Posterior vena cava (tissue), 2 donors: ENCODE measurements around the gene LRRC3. TPM values are rescaled to one million over a fixed set of nuclear protein-coding genes. Genes with fewer than 3 reads are reported as not detected.
"Not testable (repeated sequence)": the region's sequence is repeated elsewhere in the genome, so short reads cannot be mapped to it uniquely, and the experiment has no call there.

Experiments
- DNase-seq: peaks from one replicate; pipeline ENCODE4 v3.0.0-alpha.2; 2020; ENCODE audit warnings: low spot score
- intact Hi-C, 2 donors: fragments of 100-400 bp; cut with DNase I; formaldehyde crosslinking; loops; one replicate each; pipeline versions ENCODE4 v1.14.1 to v1.14.2; 2022 to 2023
- long read RNA-seq, 2 donors: library from polyadenylated mRNA; unstranded; transcript quantifications; one replicate each; pipeline ENCODE4 v2.0.0, GENCODE V29; 2020 to 2021
- total RNA-seq, 2 donors: library from RNA; stranded (reverse); fragmentation: NEBNext Ultra II Directional; extraction: Animal tissue kit (Norgen Biotek cat#: 25700); gene quantifications; one replicate each; pipeline ENCODE4 v1.2.1, GENCODE V29; 2021
- donor health status: DM: yes; HTN: yes; CAD: no.
- donor health status: DM: yes; HTN: yes; CAD: no.

LRRC3 gene, protein sequence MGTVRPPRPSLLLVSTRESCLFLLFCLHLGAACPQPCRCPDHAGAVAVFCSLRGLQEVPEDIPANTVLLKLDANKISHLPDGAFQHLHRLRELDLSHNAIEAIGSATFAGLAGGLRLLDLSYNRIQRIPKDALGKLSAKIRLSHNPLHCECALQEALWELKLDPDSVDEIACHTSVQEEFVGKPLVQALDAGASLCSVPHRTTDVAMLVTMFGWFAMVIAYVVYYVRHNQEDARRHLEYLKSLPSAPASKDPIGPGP
- total RNA-seq = 1 to 10 TPM; 1.5 to 1.8 TPM
- long read RNA-seq, donor 1, partial matches to known transcripts = 0 of 2 reads
- long read RNA-seq, donor 1, other reads (novel, unspliced or antisense) = 2 of 2 reads
- long read RNA-seq, donor 2, partial matches to known transcripts = 0 of 3 reads
- long read RNA-seq, donor 2, other reads (novel, unspliced or antisense) = 3 of 3 reads

DNA sequence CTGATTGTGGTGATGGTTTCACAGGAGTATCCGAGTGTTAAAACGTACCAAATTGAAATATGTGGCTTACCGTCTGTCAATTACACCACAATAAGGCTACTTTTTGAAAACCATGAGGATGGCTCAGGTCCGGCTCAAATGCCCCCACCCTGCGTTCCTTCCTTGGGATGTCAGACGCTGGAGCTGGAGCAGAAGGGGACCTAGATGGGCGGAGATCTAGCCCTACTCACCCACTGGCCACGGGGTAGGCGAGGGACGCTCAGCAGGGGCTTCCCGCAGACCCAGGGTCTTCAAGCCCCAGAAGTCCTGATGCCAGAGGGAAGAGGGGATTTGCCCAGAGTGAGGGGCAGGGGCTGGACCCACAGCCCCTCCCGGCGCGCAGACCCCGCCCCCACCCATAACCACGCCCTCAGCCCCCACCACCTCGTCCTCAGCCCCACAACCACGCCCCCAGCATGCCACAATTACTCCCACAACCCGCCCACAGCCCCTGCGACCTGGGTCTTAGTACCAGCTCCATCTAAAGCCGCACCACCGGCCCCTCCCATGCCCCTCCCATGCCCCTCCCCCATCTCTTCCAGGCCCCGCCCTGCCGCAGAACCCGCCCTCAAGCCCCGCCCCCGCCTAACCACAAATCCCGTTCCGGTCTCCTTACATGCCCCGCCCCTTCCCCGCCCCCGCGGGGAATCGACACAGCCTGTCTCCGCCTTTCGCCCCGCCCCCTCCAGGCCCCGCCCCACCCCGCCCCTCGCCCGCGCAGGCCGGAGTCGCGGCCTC lies at the start of gene LRRC3:
LRRC3 (plus strand) TSS at position 764 of the 777 bp plus-strand sequence. CDS start 1,135 bp downstream, outside the sequence.
- intact Hi-C loops = no loop called here
- peak; percentile 96 for DNase-seq

GRCh38 chr21:44405948-44406872 lies 49.1 kb upstream of the LRRC3 start:
- no peak for DNase-seq
- intact Hi-C loops = loop anchor here in 1 of 2 donors (10.0 kb wide), 1 partner anchor 51 kb away; the partner anchor contains the start of gene TRPM2

GRCh38 chr21:44406953-44407352 lies 48.4 kb upstream of the LRRC3 start:
- DNase-seq = no peak
- intact Hi-C loops = loop anchor here in 1 of 2 donors (10.0 kb wide), 1 partner anchor 52 kb away; the partner anchor contains the start of gene TRPM2

DNA sequence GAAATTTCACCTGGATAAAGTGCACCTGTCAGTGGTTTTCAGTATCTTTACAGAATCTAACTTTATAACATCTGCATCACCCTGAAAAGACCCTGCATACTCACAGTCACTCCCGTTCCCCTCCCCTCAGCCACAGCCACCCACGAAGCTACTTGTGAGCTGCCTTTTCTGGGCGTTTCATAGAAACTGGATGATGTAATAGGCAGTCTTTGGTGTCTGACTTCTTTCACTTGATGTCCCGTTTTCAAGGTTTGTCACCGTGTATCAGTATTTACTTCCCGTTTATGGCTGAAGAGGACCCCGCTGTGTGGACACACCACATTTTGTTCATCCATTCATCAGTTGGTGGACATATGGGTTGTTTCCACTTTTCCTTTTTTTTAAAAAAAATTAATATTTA lies 47.8 kb upstream of the LRRC3 start:
- no peak for DNase-seq
- intact Hi-C loops = loop anchor here in 1 of 2 donors (10.0 kb wide), 1 partner anchor 53 kb away; the partner anchor contains the start of gene TRPM2

DNA sequence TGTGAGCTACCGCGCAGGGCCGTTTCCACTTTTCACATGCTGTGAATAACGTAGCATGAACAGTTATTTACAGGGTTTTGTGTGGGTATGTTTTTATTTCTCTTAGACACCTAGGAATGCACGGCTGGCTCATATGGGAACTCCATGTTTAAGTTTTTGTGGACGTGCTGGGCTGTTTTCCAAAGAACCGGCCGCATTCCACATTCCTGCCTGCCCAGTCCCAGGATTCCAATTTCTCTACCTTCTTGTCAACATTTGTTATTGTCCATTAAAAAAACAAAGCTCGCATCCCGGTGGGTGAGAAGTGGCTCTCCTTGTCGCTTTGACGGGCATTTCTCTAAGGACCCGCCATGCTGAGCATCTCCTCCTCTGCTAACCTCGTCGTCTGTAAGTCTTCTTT lies 47.1 kb upstream of the LRRC3 start:
- DNase-seq = no peak
- intact Hi-C loops = loop anchor here in 1 of 2 donors (10.0 kb wide), 1 partner anchor 53 kb away; the partner anchor contains the start of gene TRPM2

- intact Hi-C loops = no loop called here
- DNase-seq = no peak
Measured at GRCh38 chr21:44413566-44414290, 41.6 kb upstream of the LRRC3 start.

- DNase-seq = no peak
Measured at GRCh38 chr21:44414291-44415072, 40.8 kb upstream of the LRRC3 start.

DNA sequence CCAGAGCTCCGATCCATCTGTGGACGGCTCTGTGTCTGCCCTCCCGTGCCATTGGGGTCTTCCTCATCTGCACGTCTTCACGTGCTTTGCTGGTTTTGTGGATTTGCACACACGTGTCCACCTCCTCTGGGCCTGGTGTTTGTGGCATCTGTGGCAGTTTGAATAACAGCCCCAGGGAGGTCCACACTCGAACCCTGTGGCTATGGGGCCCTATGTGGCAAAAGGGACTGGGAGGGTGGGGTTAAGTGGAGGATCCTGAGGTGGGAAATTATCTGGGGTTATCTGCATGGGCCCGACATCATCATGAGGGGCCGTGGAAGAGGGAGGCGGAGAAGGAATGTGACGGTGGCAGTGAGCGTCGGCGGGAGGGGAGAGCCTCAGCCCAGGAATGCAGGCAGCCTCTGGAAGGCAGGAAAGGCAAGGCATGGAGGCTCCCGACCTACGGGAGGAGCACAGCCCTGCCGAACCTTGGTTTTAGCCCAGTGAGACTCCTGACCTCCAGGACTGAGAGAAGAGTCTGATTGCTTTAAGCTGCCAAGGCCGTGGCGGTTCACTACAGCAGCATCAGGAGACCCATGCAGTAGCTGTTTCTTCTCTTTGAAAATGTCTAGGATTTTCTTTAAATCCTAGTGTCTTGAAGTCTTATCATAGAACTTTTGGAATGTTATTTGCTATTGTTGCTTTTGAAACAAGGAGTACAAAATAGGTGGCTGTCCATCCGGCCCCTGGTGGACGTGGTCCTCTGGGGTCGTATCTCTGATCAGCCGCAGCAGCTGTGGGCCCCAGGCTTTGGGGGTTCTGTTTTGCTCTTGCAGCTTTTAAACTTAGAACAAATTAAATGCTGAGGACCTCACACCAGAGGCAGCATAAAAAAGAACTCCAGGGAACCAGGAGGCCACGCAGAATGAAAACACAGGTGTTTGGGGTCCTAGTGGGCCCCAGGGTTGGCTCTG lies 40.0 kb upstream of the LRRC3 start:
- intact Hi-C loops = no loop called here
- no peak for DNase-seq

More at GRCh38 chr21:44414291-44415072, 40.8 kb upstream of the LRRC3 start:
- intact Hi-C loops = no loop called here

- intact Hi-C loops = no loop called here
- DNase-seq = no peak
Measured at GRCh38 chr21:44416193-44416592, 39.1 kb upstream of the LRRC3 start.

GRCh38 chr21:44417621-44418107 lies 37.6 kb upstream of the LRRC3 start:
- peak; percentile 59 for DNase-seq
- intact Hi-C loops = not testable (repeated sequence)

DNA sequence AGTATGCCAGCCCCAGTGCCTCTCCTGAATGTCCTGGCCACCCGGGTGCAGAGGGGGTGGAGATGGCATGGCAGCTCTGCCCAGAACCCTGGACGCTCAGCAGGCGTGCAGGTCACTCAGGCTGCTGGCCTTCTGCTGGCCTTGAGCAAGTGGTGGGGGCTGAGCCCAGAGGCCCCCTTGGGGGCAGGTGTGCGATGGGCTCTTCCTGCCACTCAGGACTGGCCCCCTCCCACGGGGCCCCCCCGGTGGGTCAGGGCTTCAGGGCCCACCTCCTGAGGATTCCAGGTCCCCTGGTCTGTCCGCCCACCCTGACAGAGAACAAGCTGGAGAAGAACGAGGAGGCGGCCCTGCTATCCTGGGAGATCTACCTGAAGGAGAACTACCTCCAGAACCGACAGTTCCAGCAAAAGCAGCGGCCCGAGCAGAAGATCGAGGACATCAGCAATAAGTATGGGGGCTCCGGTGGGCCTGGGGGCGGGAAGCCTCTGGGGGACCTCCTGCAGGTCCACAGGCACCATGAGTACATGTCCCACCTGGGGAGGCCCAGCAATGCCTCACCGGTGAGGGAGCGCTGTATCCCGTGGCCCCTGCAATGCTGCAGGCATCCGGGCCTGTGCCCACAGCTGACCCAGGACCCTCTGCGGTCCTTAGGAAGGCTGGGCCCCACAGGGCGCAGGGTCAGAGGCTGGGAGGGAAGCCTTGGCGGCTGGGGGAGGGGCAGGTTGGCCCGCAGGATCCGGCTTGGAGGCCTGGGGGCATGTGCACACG lies 37.0 kb upstream of the LRRC3 start:
- peak; percentile 70 for DNase-seq

GRCh38 chr21:44418876-44419230 lies 36.5 kb upstream of the LRRC3 start:
- intact Hi-C loops = no loop called here
- DNase-seq = no peak

More for the DNA sequence above, 37.0 kb upstream of the LRRC3 start:
- intact Hi-C loops = no loop called here

- intact Hi-C loops = no loop called here
- no peak for DNase-seq
Measured at GRCh38 chr21:44419679-44420078, 35.6 kb upstream of the LRRC3 start.

DNA sequence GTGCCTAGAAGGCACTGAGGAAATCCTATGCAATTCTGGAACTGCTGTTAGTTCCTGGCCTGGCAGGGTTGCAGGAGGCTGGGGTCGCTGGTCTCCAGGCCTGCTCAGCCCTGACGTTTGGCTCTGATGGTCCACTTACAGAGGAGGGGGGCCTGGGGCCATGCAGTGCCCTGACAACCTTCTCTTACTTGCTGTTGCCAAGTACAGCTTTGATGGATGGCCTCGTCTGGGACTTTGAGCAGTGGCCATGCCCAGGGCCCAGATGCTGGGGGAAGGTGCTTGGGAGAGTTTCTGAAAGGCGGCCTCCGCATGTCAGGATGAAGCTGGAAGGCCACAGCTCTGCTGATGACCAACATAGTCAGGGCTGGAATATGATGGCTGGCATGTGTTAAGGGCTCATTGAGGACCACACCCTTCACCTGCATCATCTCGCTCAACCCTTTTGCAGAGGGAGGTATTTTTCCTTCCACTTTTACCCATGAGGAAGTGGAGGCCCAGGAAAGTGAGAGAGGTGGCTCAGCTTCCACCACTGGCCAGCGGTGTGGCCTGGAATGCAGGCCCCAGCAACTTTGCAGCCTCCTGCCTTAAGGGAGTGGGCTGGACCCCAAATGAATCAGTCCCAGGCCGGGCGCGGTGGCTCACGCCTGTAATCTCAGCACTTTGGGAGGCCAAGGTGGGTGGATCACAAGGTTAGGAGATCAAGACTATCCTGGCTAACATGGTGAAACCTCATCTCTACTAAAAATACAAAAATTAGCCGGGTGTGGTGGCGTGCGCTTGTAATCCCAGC lies 34.7 kb upstream of the LRRC3 start:
- intact Hi-C loops = no loop called here
- peak; percentile 45 for DNase-seq
